GM12873 (cell line): Measurements from ENCODE around the gene CD151.

Experiments
- TF ChIP-seq, protein P1 (sequence below): IDR thresholded peaks from 2 replicates; pipeline ENCODE4 v1.5.1; 2012; ENCODE audit warnings: low read depth, mild to moderate bottlenecking, moderate library complexity, low read length, control low read depth; ENCODE audit not compliant: insufficient read depth; ENCODE audit errors: missing control alignments

Gene CD151

DNA sequence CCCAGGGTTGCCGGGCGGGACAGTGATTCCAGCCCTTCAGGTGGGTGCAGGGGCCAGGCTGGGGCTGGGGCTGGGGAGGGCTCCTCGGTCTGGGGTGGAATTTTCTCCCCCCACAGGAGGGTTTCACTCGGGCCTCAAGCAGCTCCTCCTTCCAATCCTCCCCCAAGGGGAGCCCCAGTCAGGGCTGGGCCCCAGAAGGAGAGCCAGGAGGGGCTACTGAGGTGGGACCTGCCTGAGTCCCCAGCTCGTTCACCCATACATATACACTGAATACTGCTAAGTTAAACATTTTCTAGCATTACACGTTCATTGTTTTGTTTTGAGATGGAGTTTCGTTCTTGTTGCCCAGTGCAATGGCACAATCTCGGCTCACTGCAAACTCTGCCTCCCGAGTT is 6.5 kb upstream of the CD151 start:
- TF ChIP-seq, protein P1, sequence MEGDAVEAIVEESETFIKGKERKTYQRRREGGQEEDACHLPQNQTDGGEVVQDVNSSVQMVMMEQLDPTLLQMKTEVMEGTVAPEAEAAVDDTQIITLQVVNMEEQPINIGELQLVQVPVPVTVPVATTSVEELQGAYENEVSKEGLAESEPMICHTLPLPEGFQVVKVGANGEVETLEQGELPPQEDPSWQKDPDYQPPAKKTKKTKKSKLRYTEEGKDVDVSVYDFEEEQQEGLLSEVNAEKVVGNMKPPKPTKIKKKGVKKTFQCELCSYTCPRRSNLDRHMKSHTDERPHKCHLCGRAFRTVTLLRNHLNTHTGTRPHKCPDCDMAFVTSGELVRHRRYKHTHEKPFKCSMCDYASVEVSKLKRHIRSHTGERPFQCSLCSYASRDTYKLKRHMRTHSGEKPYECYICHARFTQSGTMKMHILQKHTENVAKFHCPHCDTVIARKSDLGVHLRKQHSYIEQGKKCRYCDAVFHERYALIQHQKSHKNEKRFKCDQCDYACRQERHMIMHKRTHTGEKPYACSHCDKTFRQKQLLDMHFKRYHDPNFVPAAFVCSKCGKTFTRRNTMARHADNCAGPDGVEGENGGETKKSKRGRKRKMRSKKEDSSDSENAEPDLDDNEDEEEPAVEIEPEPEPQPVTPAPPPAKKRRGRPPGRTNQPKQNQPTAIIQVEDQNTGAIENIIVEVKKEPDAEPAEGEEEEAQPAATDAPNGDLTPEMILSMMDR, result no peak

DNA sequence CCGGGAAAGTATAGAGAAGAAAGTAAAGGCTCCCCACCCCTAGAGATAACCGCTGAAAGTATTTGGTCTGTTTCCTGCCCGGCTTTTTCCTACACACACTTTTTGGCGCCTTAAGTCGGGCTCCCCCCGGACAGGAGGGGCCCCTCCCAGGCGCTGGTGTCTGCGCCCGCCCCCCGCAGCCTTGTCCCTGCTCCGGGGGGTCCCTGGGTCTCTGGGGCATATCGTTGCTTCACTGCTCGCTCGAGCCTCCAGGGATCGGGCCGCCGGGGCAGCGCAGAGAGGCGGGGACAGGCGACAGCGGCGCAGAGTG is 6.0 kb upstream of the CD151 start:
- TF ChIP-seq, protein P1, result no peak

DNA sequence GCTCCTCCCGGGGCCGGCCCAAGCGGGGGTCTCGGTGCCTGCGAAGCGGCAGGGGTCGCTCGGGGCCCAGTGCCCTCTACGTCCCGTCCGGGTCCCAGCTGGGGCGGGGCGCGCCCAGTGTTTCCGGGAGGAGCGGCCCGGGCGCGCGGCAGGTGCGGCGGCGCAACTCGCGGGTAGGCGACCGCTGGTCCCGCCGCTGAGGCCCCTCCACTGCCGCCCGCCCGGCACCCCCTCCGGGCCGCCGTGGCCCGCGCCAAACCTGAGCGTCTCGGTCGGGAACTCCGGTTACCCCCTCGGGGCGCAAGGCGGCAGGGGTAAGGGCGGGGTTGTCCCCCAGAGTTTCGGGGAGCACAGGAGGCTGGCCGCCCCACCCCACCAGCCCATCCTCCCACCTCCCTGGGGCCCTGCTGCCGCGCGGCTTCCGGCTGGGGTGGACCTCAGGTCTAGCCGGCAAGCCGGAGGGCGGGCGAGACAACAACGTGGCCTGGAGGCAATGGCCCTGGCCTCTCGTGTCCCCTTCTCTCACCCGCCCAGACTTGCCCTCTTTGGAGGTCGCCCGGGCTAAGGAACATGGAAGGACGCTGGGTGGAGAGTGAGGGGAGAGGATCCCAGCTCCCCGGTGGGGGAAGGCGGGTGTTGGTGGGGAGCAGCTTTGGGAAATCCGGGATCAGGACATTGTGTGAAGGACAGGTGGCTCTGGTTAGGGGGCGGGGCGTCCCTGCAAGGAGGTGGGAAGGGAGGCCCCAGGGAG is 5.4 kb upstream of the CD151 start:
- TF ChIP-seq, protein P1, result no peak

DNA sequence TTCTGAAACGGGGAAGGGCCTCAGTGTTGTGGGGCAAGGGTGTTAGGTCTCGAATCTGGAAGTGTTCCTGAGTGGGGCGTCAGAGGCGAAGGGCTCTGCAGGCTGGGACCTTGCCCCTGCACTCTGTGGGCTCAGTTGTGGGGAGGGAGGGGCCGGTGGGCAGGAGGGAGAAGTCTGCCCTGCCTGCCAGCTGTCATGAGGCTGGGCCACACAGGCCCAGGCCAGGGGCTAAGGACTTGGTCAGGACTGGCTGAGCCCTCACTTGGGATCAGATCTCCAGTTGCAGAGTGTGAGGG is 4.9 kb upstream of the CD151 start, which contains the start of gene CRACR2B:
CRACR2B (plus strand) TSS at position 23 of the 296 bp plus-strand sequence. CDS start 689 bp downstream, outside the sequence.
- TF ChIP-seq, protein P1, result no peak

DNA sequence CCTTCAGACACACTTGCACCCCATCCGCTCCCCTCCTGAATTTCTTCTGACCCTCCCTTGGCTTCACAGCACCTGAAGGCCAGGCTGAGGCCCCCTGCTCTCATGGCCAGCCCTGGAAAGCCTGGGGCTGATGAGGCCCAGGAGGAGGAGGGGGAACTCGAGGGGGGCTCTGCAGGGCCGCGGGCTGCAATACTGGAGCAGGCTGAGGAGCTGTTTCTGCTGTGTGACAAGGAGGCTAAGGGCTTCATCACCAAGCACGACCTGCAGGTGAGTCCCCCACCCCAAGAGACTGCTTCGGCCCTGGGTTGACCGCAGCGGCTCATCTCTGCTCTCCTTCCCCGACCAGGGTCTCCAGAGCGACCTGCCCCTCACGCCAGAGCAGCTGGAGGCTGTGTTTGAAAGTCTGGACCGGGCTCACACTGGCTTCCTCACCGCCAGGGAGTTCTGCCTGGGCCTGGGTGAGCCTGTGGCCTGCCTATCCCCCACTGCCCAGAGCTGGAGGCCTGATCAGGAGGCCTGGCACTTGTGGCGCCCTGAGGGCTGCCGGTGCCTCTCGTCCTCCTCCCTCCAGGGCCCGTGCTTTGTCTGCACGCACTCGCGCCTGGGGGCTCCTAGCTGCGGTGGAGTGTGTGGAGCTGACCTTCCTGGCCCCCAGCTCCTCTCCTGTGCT is 4.1 kb upstream of the CD151 start:
- TF ChIP-seq, protein P1, result no peak

DNA sequence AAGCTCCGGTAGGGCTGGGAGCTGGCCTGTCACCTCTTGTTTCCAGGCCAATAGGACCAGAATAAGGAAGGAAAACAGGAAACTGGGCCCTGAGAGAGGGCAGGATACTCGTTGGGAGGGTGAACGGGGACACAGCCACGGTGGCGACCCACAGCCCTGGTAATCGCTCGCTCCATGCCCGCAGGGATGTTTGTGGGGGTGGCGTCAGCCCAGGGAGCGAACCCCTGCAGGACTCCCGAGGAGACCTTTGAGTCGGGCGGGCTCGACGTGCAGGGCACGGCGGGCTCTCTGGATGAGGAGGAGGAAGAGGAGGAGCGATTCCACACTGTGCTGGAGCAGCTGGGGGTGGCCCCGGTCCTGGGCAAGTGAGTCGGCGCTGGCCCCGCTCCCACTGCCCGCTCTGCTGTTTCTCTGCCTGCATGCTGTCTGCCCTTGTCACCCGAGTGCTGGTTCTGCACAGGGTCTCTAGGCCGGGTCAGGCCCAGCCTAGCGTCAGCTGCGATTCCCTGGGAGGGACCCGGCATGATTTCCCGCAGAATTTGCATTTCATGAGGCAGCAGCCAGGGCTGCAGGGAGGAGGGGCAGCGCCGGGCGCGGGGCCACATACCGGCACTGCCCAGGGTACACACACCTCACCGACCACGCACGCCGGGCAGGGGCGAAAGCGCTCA is 3.4 kb upstream of the CD151 start:
- TF ChIP-seq, protein P1, result no peak

DNA sequence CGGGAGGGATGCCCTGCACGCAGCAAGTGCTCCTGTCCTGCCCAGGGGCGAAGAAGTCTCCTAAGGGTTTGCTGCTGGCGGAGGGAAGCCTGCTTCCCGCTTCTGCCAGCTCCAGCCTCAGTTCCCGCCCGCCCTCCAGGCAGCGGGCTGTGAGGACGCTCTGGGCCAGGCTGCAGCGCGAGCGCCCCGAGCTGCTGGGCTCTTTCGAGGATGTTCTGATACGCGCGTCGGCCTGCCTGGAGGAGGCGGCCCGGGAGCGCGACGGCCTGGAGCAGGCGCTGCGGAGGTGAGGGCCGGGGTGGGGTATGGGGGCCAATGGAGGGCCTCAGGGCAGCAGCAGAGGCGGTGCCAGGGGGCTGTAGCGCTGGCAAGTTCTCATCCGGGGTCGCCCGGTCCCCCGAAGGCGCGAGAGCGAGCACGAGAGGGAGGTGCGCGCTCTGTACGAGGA is 2.9 kb upstream of the CD151 start:
- TF ChIP-seq, protein P1, result no peak
